OCI-LY1 (cell line): Measurements from ENCODE around the gene EIF2AK2.

ENCODE experiments used
- CTCF ChIP-seq: fragments of 200-600 bp; sonication (generic), shearing (Covaris generic); IDR thresholded peaks from 2 replicates; pipeline ENCODE4 v1.5.1; 2017; ENCODE audit warnings: mild to moderate bottlenecking, antibody characterized with exemption, low read length, moderate library complexity, mixed read lengths
- EZH2 ChIP-seq: fragments of 200-600 bp; sonication (generic), shearing (Covaris generic); IDR thresholded peaks from 2 replicates; pipeline ENCODE4 v1.8.0; 2017; ENCODE audit warnings: borderline replicate concordance, mixed run types, mild to moderate bottlenecking, antibody characterized with exemption, low read length, moderate library complexity, mixed read lengths

- TF ChIP-seq CTCF (no peak), EZH2 (no peak)
These were observed 72.6 kb downstream of the EIF2AK2 start, which contains the start of the genes GPATCH11 and HEATR5B for GRCh38 chr2:37083873-37084794.
